CD4-positive, CD25-positive, alpha-beta regulatory T cell (primary cell): ENCODE measurements around the gene RAB19. TPM values are rescaled to one million over a fixed set of nuclear protein-coding genes. Genes with fewer than 3 reads are reported as not detected.

Experiments
- ATAC-seq, 2 donors: fragments of 150-1000 bp; cut with Tn5 transposase; one replicate each; pipeline ENCODE4 v1.10.0; 2021; ENCODE audit warnings: low read depth in 2 of 2, moderate number of reproducible peaks in 2 of 2, moderate library complexity in 1 of 2
- DNase-seq, 3 donors: peaks; one replicate each; pipeline versions ENCODE4 v3.0.0 to v3.0.0-alpha.2; 2012 to 2022; ENCODE audit warnings: mixed read lengths in 1 of 3
- H3K27ac ChIP-seq: one replicate; pipeline ENCODE4 v1.7.0; 2013; ENCODE audit warnings: mild to moderate bottlenecking, low read length; ENCODE audit not compliant: insufficient read depth, poor library complexity, severe bottlenecking
- H3K27me3 ChIP-seq: one replicate; pipeline ENCODE4 v1.7.0; 2013; ENCODE audit warnings: low read length; ENCODE audit not compliant: control insufficient read depth, insufficient read depth
- H3K36me3 ChIP-seq: one replicate; pipeline ENCODE4 v1.7.0; 2013; ENCODE audit warnings: mild to moderate bottlenecking, low read length, moderate library complexity; ENCODE audit not compliant: control insufficient read depth, insufficient read depth
- H3K4me1 ChIP-seq: 2 replicates; pipeline ENCODE4 v1.7.0; 2013; ENCODE audit warnings: mild to moderate bottlenecking, low read length; ENCODE audit not compliant: insufficient read depth, control insufficient read depth, poor library complexity, severe bottlenecking
- H3K4me3 ChIP-seq: one replicate; pipeline ENCODE4 v1.7.0; 2013; ENCODE audit warnings: low read depth, mild to moderate bottlenecking, low read length, moderate library complexity
- H3K9me3 ChIP-seq, 2 experiments: 1 replicate in 1 of 2; 2 replicates in 1 of 2; pipeline ENCODE4 v1.7.0; 2013; ENCODE audit warnings: low read length in 2 of 2, mild to moderate bottlenecking in 1 of 2, moderate library complexity in 1 of 2; ENCODE audit not compliant: control insufficient read depth in 2 of 2
- H3K27ac Mint-ChIP-seq, 3 donors: one replicate each; pipeline ENCODE4 v1.8.0; 2020 to 2022; ENCODE audit warnings: mild to moderate bottlenecking in 3 of 3, mixed read lengths in 3 of 3, moderate library complexity in 2 of 3
- H3K27me3 Mint-ChIP-seq: one replicate; pipeline ENCODE4 v1.8.0; 2022; ENCODE audit warnings: mild to moderate bottlenecking, mixed read lengths
- H3K36me3 Mint-ChIP-seq: one replicate; pipeline ENCODE4 v1.8.0; 2020; ENCODE audit warnings: mixed read lengths
- H3K4me1 Mint-ChIP-seq, 4 donors: one replicate each; pipeline ENCODE4 v1.8.0; 2020 to 2022; ENCODE audit warnings: mixed read lengths in 4 of 4, mild to moderate bottlenecking in 1 of 4
- H3K4me3 Mint-ChIP-seq, 4 donors: one replicate each; pipeline ENCODE4 v1.8.0; 2020 to 2022; ENCODE audit warnings: mild to moderate bottlenecking in 4 of 4, mixed read lengths in 4 of 4, moderate library complexity in 3 of 4
- H3K9me3 Mint-ChIP-seq, 7 donors: one replicate each; pipeline ENCODE4 v1.8.0; 2020 to 2022; ENCODE audit warnings: mixed read lengths in 7 of 7, mild to moderate bottlenecking in 3 of 7, moderate library complexity in 2 of 7
- polyA plus RNA-seq, 4 donors: library from polyadenylated mRNA; unstranded; fragments of 300-500 nt; fragmentation: Illumina TruSeq; gene quantifications; one replicate each; pipeline ENCODE4 v1.2.3, GENCODE V29; 2021
- total RNA-seq: library from RNA; stranded (reverse); gene quantifications from one replicate; pipeline ENCODE4 v1.2.3, GENCODE V29; 2022

The RAB19 gene
- total and polyA plus RNA-seq, 5 donors from 2014 or later: 2.1 to 6.7 (median 3.8) TPM

- Histone ChIP-seq H3K9me3 (no peaks in the 10 kb centered on the region), H3K36me3 (peaks cover 6% of the 10 kb centered on the region), H3K27ac (no peak overlapping the region), H3K4me1 (no peaks in the 10 kb centered on the region), H3K27me3 (no peaks in the 10 kb centered on the region), H3K4me3 (no peak overlapping the region)
- H3K27ac Mint-ChIP-seq: peak overlapping the region in 1 of 3 donors; percentile 60
- no peaks in the 10 kb centered on the region for H3K27me3 Mint-ChIP-seq
- no peaks in the 10 kb centered on the region for H3K9me3 Mint-ChIP-seq
- no peak for ATAC-seq
- peaks cover 0 to 2% (median 0%) of the 10 kb centered on the region in 4 donors for H3K4me1 Mint-ChIP-seq
- DNase-seq: no peak
- H3K4me3 Mint-ChIP-seq: no peak overlapping the region
- H3K36me3 Mint-ChIP-seq: peaks cover 13% of the 10 kb centered on the region
Measured at GRCh38 chr7:140425718-140426117, 21.9 kb downstream of the RAB19 start.

- DNase-seq (no peak), ATAC-seq (no peak)
- Mint-ChIP-seq H3K27me3 (no peaks in the 10 kb centered on the region), H3K36me3 (peaks cover 13% of the 10 kb centered on the region), H3K4me1 (peaks cover 0 to 2% (median 0%) of the 10 kb centered on the region in 4 donors), H3K9me3 (no peaks in the 10 kb centered on the region), H3K4me3 (no peak overlapping the region), H3K27ac (peak overlapping the region in 2 of 3 donors; percentile 33 to 60)
- Histone ChIP-seq H3K36me3 (peaks cover 6% of the 10 kb centered on the region), H3K27ac (no peak overlapping the region), H3K9me3 (no peaks in the 10 kb centered on the region), H3K4me1 (no peaks in the 10 kb centered on the region), H3K4me3 (no peak overlapping the region), H3K27me3 (no peaks in the 10 kb centered on the region)
Measured at GRCh38 chr7:140426130-140426529, 22.3 kb downstream of the RAB19 start.

- DNase-seq: no peak
- Histone ChIP-seq H3K27ac (no peak overlapping the region), H3K4me3 (no peak overlapping the region)
Measured at GRCh38 chr7:140433396-140433795, 29.5 kb downstream of the RAB19 start.

GRCh38 chr7:140435252-140435895 is 31.5 kb downstream of the RAB19 start:
- Mint-ChIP-seq H3K27me3 (no peaks in the 10 kb centered on the region), H3K36me3 (no peaks in the 10 kb centered on the region), H3K27ac (no peak overlapping the region), H3K9me3 (no peaks in the 10 kb centered on the region), H3K4me1 (no peaks in the 10 kb centered on the region), H3K4me3 (no peak overlapping the region)
- Histone ChIP-seq H3K27me3 (no peaks in the 10 kb centered on the region), H3K4me1 (no peaks in the 10 kb centered on the region), H3K4me3 (no peak overlapping the region), H3K9me3 (no peaks in the 10 kb centered on the region), H3K36me3 (no peaks in the 10 kb centered on the region), H3K27ac (no peak overlapping the region)
- no peak for DNase-seq
- ATAC-seq: no peak

More at GRCh38 chr7:140433396-140433795, 29.5 kb downstream of the RAB19 start:
- no peak for ATAC-seq
- H3K4me1 Mint-ChIP-seq: no peaks in the 10 kb centered on the region
- H3K27ac Mint-ChIP-seq: no peak overlapping the region
- no peak overlapping the region for H3K4me3 Mint-ChIP-seq
- H3K36me3 Mint-ChIP-seq: no peaks in the 10 kb centered on the region
- no peaks in the 10 kb centered on the region for H3K27me3 Mint-ChIP-seq
- no peaks in the 10 kb centered on the region for H3K36me3 ChIP-seq
- no peaks in the 10 kb centered on the region for H3K27me3 ChIP-seq
- no peaks in the 10 kb centered on the region for H3K9me3 Mint-ChIP-seq
- H3K9me3 ChIP-seq: no peaks in the 10 kb centered on the region
- no peaks in the 10 kb centered on the region for H3K4me1 ChIP-seq

- Histone ChIP-seq H3K27ac (no peak overlapping the region), H3K36me3 (no peaks in the 10 kb centered on the region), H3K9me3 (no peaks in the 10 kb centered on the region), H3K4me1 (no peaks in the 10 kb centered on the region), H3K27me3 (no peaks in the 10 kb centered on the region), H3K4me3 (no peak overlapping the region)
- no peak for ATAC-seq
- no peaks in the 10 kb centered on the region for H3K9me3 Mint-ChIP-seq
- no peak overlapping the region for H3K4me3 Mint-ChIP-seq
- H3K36me3 Mint-ChIP-seq: no peaks in the 10 kb centered on the region
- H3K27ac Mint-ChIP-seq: no peak overlapping the region
- H3K4me1 Mint-ChIP-seq: peaks cover 0 to 4% (median 0%) of the 10 kb centered on the region in 4 donors
- H3K27me3 Mint-ChIP-seq: no peaks in the 10 kb centered on the region
- no peak for DNase-seq
Measured at GRCh38 chr7:140439359-140439758, 35.5 kb downstream of the RAB19 start.

- no peak overlapping the region for H3K27ac Mint-ChIP-seq
- Histone ChIP-seq H3K9me3 (no peaks in the 10 kb centered on the region), H3K27me3 (no peaks in the 10 kb centered on the region), H3K36me3 (no peaks in the 10 kb centered on the region), H3K27ac (no peak overlapping the region), H3K4me1 (no peaks in the 10 kb centered on the region), H3K4me3 (no peak overlapping the region)
- no peaks in the 10 kb centered on the region for H3K9me3 Mint-ChIP-seq
- no peaks in the 10 kb centered on the region for H3K36me3 Mint-ChIP-seq
- ATAC-seq: no peak
- H3K4me3 Mint-ChIP-seq: no peak overlapping the region
- DNase-seq: no peak
- H3K4me1 Mint-ChIP-seq: peaks cover 0 to 4% (median 0%) of the 10 kb centered on the region in 4 donors
- H3K27me3 Mint-ChIP-seq: no peaks in the 10 kb centered on the region
Measured at GRCh38 chr7:140440593-140440992, 36.7 kb downstream of the RAB19 start.

GRCh38 chr7:140441519-140441918 is 37.7 kb downstream of the RAB19 start:
- no peaks in the 10 kb centered on the region for H3K9me3 Mint-ChIP-seq
- Histone ChIP-seq H3K9me3 (no peaks in the 10 kb centered on the region), H3K27ac (no peak overlapping the region), H3K4me3 (no peak overlapping the region), H3K27me3 (no peaks in the 10 kb centered on the region), H3K36me3 (no peaks in the 10 kb centered on the region), H3K4me1 (no peaks in the 10 kb centered on the region)
- H3K36me3 Mint-ChIP-seq: no peaks in the 10 kb centered on the region
- DNase-seq: no peak
- no peak for ATAC-seq
- peaks cover 0 to 8% (median 0%) of the 10 kb centered on the region in 4 donors for H3K4me1 Mint-ChIP-seq
- no peak overlapping the region for H3K27ac Mint-ChIP-seq
- H3K4me3 Mint-ChIP-seq: no peak overlapping the region
- no peaks in the 10 kb centered on the region for H3K27me3 Mint-ChIP-seq

- Mint-ChIP-seq H3K4me3 (no peak overlapping the region), H3K27me3 (no peaks in the 10 kb centered on the region), H3K9me3 (no peaks in the 10 kb centered on the region), H3K36me3 (peaks cover 7% of the 10 kb centered on the region), H3K4me1 (peaks cover 6 to 50% (median 14%) of the 10 kb centered on the region in 4 donors), H3K27ac (peak overlapping the region in 2 of 3 donors; percentile 42 to 88)
- H3K9me3 ChIP-seq: no peaks in the 10 kb centered on the region
- DNase-seq: no peak
- H3K4me1 ChIP-seq: peaks cover 17% of the 10 kb centered on the region
- no peak overlapping the region for H3K27ac ChIP-seq
- ATAC-seq: no peak
- no peaks in the 10 kb centered on the region for H3K36me3 ChIP-seq
- H3K27me3 ChIP-seq: no peaks in the 10 kb centered on the region
- no peak overlapping the region for H3K4me3 ChIP-seq
Measured at GRCh38 chr7:140446467-140446866, 42.6 kb downstream of the RAB19 start.
